Neural cell (in vitro differentiated cells): ENCODE results near the gene UBA1. TPM values are rescaled to one million over a fixed set of nuclear protein-coding genes. Genes with fewer than 3 reads are reported as not detected.

ENCODE experiments used
- H2AFZ ChIP-seq: fragments of 200-600, 300-800 bp; sonication (generic), shearing (Covaris generic); 2 replicates; pipeline ENCODE4 v1.6.0; 2014; ENCODE audit warnings: low read depth, mild to moderate bottlenecking, antibody characterized with exemption, low read length, moderate library complexity
- H3F3A ChIP-seq: fragments of 200-600 bp; shearing (Covaris generic); 2 replicates; pipeline ENCODE4 v1.6.1; 2016; ENCODE audit warnings: mild to moderate bottlenecking, moderate library complexity, mixed read lengths, antibody characterized with exemption, low read length; ENCODE audit not compliant: insufficient read depth, poor library complexity, severe bottlenecking
- H3K27ac ChIP-seq: fragments of 200-600, 300-800 bp; sonication (generic), shearing (Covaris generic); 2 replicates; pipeline ENCODE4 v1.5.1; 2014; ENCODE audit warnings: mild to moderate bottlenecking, low read length, moderate library complexity
- H3K27me3 ChIP-seq: fragments of 300-800, 200-600 bp; sonication (generic), shearing (Covaris generic); 2 replicates; pipeline ENCODE4 v1.6.0; 2014; ENCODE audit warnings: mild to moderate bottlenecking, low read depth, low read length, moderate library complexity; ENCODE audit not compliant: insufficient read depth
- H3K36me3 ChIP-seq: fragments of 300-800, 200-600 bp; sonication (generic), shearing (Covaris generic); 2 replicates; pipeline ENCODE4 v1.5.1; 2014; ENCODE audit warnings: mild to moderate bottlenecking, antibody characterized with exemption, low read length, moderate library complexity; ENCODE audit not compliant: insufficient read depth
- H3K4me2 ChIP-seq: fragments of 300-800, 200-600 bp; sonication (generic), shearing (Covaris generic); 2 replicates; pipeline ENCODE4 v1.6.0; 2014; ENCODE audit warnings: mild to moderate bottlenecking, low read length
- H3K4me3 ChIP-seq: fragments of 300-800, 200-600 bp; sonication (generic), shearing (Covaris generic); 2 replicates; pipeline ENCODE4 v1.5.1; 2014; ENCODE audit warnings: mild to moderate bottlenecking, low read length, moderate library complexity
- H3K79me2 ChIP-seq: fragments of 200-600 bp; shearing (Covaris generic); replicated peaks from 2 replicates; pipeline ENCODE4 v1.6.0; 2014; ENCODE audit warnings: mild to moderate bottlenecking, low read length, moderate library complexity; ENCODE audit not compliant: insufficient read depth
- H3K9ac ChIP-seq: fragments of 300-800, 200-600 bp; sonication (generic), shearing (Covaris generic); 2 replicates; pipeline ENCODE4 v1.6.1; 2016; ENCODE audit warnings: mild to moderate bottlenecking, low read length, mixed read lengths
- H3K9me2 ChIP-seq: fragments of 200-600 bp; shearing (Covaris generic); 2 replicates; pipeline ENCODE4 v1.6.1; 2016; ENCODE audit warnings: mild to moderate bottlenecking, low read length, mixed read lengths; ENCODE audit not compliant: insufficient read depth
- H3K9me3 ChIP-seq: fragments of 200-600, 300-800 bp; sonication (generic), shearing (Covaris generic); 2 replicates; pipeline ENCODE4 v1.6.1; 2016; ENCODE audit warnings: mild to moderate bottlenecking, mixed run types, low read length, moderate library complexity, mixed read lengths
- H4K20me1 ChIP-seq: fragments of 200-600 bp; shearing (Covaris generic); 2 replicates; pipeline ENCODE4 v1.6.1; 2016; ENCODE audit warnings: mild to moderate bottlenecking, mixed run types; ENCODE audit not compliant: insufficient read depth
- EP300 ChIP-seq: fragments of 450-650 bp; conservative IDR thresholded peaks from 2 replicates; pipeline ENCODE4 v1.6.1; 2014; ENCODE audit warnings: antibody characterized with exemption, mild to moderate bottlenecking, moderate library complexity; ENCODE audit not compliant: poor library complexity, severe bottlenecking
- EZH2 ChIP-seq: fragments of 200-600, 300-800 bp; shearing (Covaris generic), sonication (generic); IDR thresholded peaks from 2 replicates; pipeline ENCODE4 v1.6.1; 2014; ENCODE audit warnings: antibody characterized with exemption, low read length, borderline replicate concordance, mild to moderate bottlenecking; ENCODE audit not compliant: insufficient read depth, poor library complexity, severe bottlenecking
- MXI1 ChIP-seq: fragments of 450-650 bp; conservative IDR thresholded peaks from 2 replicates; pipeline ENCODE4 v1.6.1; 2014; ENCODE audit warnings: antibody characterized with exemption, mild to moderate bottlenecking; ENCODE audit not compliant: poor library complexity, severe bottlenecking
- POLR2AphosphoS5 ChIP-seq: IDR thresholded peaks from 2 replicates; pipeline ENCODE4 v1.6.1; 2012
- RAD21 ChIP-seq: fragments of 450-650 bp; conservative IDR thresholded peaks from 2 replicates; pipeline ENCODE4 v1.6.1; 2014; ENCODE audit warnings: antibody characterized with exemption, mild to moderate bottlenecking, moderate library complexity
- SMC3 ChIP-seq: fragments of 450-650 bp; conservative IDR thresholded peaks from 2 replicates; pipeline ENCODE4 v1.6.1; 2014; ENCODE audit warnings: antibody characterized with exemption, mild to moderate bottlenecking, moderate library complexity; ENCODE audit not compliant: poor library complexity
- TAF1 ChIP-seq: IDR thresholded peaks from 2 replicates; pipeline ENCODE4 v1.6.1; 2012; ENCODE audit warnings: low read depth
- polyA plus RNA-seq: library from polyadenylated mRNA; depleted of rRNA; stranded (reverse); fragments of >200 nt; gene quantifications from 2 replicates; pipeline ENCODE4 v1.2.3, GENCODE V29; 2014
- TF ChIP-seq, protein P1 (sequence below): fragments of 450-650 bp; IDR thresholded peaks from 2 replicates; pipeline ENCODE4 v1.5.1; 2014; ENCODE audit warnings: antibody characterized with exemption, mild to moderate bottlenecking, moderate library complexity; ENCODE audit not compliant: poor library complexity, severe bottlenecking
- TF ChIP-seq, protein P2 (sequence below): IDR thresholded peaks from 2 replicates; pipeline ENCODE4 v1.6.1; 2012; ENCODE audit warnings: borderline replicate concordance

The UBA1 gene
- polyA plus RNA-seq, 1 donor from 2014 or later: 132 TPM

DNA sequence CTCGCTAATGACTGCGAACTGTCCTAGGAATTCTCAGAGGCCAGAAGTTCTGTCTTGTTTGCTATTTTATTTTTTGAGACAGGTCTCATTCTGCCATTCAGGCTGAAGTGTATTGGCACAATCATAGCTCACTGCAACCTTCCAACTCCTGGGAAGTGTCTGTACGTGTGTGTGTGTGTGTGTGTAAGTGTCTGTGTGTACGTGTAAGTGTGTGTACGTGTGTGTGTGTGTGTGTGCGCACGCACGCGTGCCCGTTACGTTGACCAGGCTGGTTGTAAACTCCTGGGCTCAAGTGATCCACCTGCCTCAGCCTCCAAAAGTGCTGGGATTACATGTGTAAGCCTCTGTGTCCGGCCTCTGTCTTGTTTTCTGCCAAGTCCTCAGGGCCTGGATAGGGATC, 14.5 kb downstream of the UBA1 start:
- TF ChIP-seq EP300: no peak
- no peak for TF ChIP-seq POLR2AphosphoS5
- TF ChIP-seq, protein P1, sequence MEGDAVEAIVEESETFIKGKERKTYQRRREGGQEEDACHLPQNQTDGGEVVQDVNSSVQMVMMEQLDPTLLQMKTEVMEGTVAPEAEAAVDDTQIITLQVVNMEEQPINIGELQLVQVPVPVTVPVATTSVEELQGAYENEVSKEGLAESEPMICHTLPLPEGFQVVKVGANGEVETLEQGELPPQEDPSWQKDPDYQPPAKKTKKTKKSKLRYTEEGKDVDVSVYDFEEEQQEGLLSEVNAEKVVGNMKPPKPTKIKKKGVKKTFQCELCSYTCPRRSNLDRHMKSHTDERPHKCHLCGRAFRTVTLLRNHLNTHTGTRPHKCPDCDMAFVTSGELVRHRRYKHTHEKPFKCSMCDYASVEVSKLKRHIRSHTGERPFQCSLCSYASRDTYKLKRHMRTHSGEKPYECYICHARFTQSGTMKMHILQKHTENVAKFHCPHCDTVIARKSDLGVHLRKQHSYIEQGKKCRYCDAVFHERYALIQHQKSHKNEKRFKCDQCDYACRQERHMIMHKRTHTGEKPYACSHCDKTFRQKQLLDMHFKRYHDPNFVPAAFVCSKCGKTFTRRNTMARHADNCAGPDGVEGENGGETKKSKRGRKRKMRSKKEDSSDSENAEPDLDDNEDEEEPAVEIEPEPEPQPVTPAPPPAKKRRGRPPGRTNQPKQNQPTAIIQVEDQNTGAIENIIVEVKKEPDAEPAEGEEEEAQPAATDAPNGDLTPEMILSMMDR: no peak
- no peak for TF ChIP-seq SMC3
- TF ChIP-seq TAF1: no peak
- no peak for TF ChIP-seq RAD21
- TF ChIP-seq EZH2: no peak
- TF ChIP-seq MXI1: no peak
- TF ChIP-seq, protein P2, sequence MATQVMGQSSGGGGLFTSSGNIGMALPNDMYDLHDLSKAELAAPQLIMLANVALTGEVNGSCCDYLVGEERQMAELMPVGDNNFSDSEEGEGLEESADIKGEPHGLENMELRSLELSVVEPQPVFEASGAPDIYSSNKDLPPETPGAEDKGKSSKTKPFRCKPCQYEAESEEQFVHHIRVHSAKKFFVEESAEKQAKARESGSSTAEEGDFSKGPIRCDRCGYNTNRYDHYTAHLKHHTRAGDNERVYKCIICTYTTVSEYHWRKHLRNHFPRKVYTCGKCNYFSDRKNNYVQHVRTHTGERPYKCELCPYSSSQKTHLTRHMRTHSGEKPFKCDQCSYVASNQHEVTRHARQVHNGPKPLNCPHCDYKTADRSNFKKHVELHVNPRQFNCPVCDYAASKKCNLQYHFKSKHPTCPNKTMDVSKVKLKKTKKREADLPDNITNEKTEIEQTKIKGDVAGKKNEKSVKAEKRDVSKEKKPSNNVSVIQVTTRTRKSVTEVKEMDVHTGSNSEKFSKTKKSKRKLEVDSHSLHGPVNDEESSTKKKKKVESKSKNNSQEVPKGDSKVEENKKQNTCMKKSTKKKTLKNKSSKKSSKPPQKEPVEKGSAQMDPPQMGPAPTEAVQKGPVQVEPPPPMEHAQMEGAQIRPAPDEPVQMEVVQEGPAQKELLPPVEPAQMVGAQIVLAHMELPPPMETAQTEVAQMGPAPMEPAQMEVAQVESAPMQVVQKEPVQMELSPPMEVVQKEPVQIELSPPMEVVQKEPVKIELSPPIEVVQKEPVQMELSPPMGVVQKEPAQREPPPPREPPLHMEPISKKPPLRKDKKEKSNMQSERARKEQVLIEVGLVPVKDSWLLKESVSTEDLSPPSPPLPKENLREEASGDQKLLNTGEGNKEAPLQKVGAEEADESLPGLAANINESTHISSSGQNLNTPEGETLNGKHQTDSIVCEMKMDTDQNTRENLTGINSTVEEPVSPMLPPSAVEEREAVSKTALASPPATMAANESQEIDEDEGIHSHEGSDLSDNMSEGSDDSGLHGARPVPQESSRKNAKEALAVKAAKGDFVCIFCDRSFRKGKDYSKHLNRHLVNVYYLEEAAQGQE: no peak
- H3K4me2 ChIP-seq: no peak overlapping the region
- H3K27me3 ChIP-seq: no peaks in the 10 kb centered on the region
- H3K36me3 ChIP-seq: no peaks in the 10 kb centered on the region
- H3K4me3 ChIP-seq: no peak overlapping the region
- H3K27ac ChIP-seq: no peak overlapping the region
- H3K9me3 ChIP-seq: no peaks in the 10 kb centered on the region
- no peaks in the 10 kb centered on the region for H3K79me2 ChIP-seq
- H4K20me1 ChIP-seq: no peaks in the 10 kb centered on the region
- no peak overlapping the region for H3K9ac ChIP-seq
- no peaks in the 10 kb centered on the region for H3F3A ChIP-seq
- H2AFZ ChIP-seq: no peak overlapping the region
- no peaks in the 10 kb centered on the region for H3K9me2 ChIP-seq

DNA sequence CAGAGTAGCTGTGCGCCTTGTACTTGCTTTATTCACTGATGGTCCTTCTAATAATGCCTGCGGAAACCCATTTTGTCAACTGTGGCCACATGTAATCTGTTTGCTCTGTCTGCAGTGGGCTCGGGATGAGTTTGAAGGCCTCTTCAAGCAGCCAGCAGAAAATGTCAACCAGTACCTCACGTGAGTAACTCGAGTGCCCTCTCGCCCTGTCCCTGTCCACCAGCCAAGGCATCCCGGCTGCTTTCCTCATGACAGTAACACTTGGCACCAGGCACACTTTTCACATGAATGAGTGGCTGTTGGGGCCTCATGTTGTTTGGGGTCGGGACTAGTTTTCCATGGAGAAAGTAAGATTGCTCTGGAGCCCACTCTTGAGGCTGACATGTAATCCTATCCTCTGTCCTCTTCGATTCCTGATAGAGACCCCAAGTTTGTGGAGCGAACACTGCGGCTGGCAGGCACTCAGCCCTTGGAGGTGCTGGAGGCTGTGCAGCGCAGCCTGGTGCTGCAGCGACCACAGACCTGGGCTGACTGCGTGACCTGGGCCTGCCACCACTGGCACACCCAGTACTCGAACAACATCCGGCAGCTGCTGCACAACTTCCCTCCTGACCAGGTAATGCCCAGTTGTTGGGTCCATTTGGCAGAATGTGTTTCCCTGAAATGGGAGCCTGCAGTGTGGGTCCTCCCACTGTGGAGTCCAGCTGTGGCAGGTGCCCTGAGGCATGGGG, 16.0 kb downstream of the UBA1 start:
- no peaks in the 10 kb centered on the region for H4K20me1 ChIP-seq
- no peaks in the 10 kb centered on the region for H3K79me2 ChIP-seq
- no peak overlapping the region for H3K9ac ChIP-seq
- H3K9me3 ChIP-seq: no peaks in the 10 kb centered on the region
- no peaks in the 10 kb centered on the region for H3F3A ChIP-seq
- no peaks in the 10 kb centered on the region for H3K36me3 ChIP-seq
- H2AFZ ChIP-seq: no peak overlapping the region
- H3K27ac ChIP-seq: no peak overlapping the region
- H3K27me3 ChIP-seq: no peaks in the 10 kb centered on the region
- no peak overlapping the region for H3K4me3 ChIP-seq
- H3K9me2 ChIP-seq: no peaks in the 10 kb centered on the region
- TF ChIP-seq RAD21: no peak
- no peak for TF ChIP-seq EP300
- TF ChIP-seq, protein P1: no peak
- TF ChIP-seq POLR2AphosphoS5: no peak
- no peak for TF ChIP-seq MXI1
- no peak for TF ChIP-seq EZH2
- no peak for TF ChIP-seq TAF1
- TF ChIP-seq, protein P2: no peak
- no peak for TF ChIP-seq SMC3
- H3K4me2 ChIP-seq: no peak overlapping the region
